ENCODE data around the gene ZNF276.

GRCh38 chr16:89746043-89746442 lies 24.7 kb downstream of the ZNF276 start:
- no peak for TF ChIP-seq CTCF (IDR thresholded peaks at IDR 0.05)
- TF ChIP-seq POLR2A (IDR thresholded peaks at IDR 0.05): no peak
- no peak for TF ChIP-seq POLR2AphosphoS5 (IDR thresholded peaks at IDR 0.05)
- TF ChIP-seq EP300 (IDR thresholded peaks at IDR 0.05): no peak

Data from gastroesophageal sphincter (tissue), 3 donors.